ENCODE results near the gene TNFAIP8L3.

Gene TNFAIP8L3

DNA sequence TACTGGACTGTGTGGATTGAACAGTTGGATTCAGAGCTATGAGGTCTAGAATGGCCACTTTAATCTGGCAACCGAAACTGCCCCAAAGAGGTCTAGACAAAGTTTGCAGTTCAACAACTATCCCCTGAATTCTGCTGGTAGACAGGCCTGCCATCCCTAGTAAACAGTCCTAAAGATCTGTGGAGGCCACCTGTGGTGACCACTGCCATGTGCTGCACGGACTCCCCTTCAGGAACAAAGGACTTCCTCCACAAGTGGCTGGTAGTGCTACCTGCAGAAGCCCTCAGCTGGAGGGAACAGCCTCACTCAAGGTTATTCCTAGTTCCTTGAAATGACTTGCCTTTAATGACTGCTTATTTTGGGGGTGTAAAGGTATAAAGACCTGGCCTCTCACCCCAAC lies 6.1 kb downstream of the TNFAIP8L3 start:
- no peak for ATAC-seq (ENCODE audit: insufficient read depth, low read depth)
- Histone ChIP-seq H3K9ac (ENCODE audit: low read depth, low read length) (no peak overlapping the region), H3K36me3 (ENCODE audit: insufficient read depth, low read length) (no peaks in the 10 kb centered on the region), H3K79me2 (ENCODE audit: insufficient read depth, low read length) (no peaks in the 10 kb centered on the region), H4K20me1 (ENCODE audit: insufficient read depth, low read length) (no peaks in the 10 kb centered on the region), H3K4me1 (ENCODE audit: insufficient read depth, low read length) (no peaks in the 10 kb centered on the region), H2AFZ (ENCODE audit: low read depth, low read length) (no peak overlapping the region), H3K27me3 (ENCODE audit: insufficient read depth, low read length, poor library complexity) (peaks cover 6% of the 10 kb centered on the region), H3K4me2 (ENCODE audit: insufficient read depth, low read length) (no peak overlapping the region), H3K9me3 (ENCODE audit: insufficient read depth, low read length, severe bottlenecking) (no peaks in the 10 kb centered on the region), H3K4me3 (ENCODE audit: low read depth in 1 of 2, low read length in 2 of 2) (no peak overlapping the region), H3K27ac (ENCODE audit: low read length) (no peak overlapping the region)
- TF ChIP-seq EZH2 (IDR thresholded peaks at IDR 0.05; ENCODE audit: borderline replicate concordance, low read depth, low read length, severe bottlenecking) = no peak
- TF ChIP-seq, protein P1, sequence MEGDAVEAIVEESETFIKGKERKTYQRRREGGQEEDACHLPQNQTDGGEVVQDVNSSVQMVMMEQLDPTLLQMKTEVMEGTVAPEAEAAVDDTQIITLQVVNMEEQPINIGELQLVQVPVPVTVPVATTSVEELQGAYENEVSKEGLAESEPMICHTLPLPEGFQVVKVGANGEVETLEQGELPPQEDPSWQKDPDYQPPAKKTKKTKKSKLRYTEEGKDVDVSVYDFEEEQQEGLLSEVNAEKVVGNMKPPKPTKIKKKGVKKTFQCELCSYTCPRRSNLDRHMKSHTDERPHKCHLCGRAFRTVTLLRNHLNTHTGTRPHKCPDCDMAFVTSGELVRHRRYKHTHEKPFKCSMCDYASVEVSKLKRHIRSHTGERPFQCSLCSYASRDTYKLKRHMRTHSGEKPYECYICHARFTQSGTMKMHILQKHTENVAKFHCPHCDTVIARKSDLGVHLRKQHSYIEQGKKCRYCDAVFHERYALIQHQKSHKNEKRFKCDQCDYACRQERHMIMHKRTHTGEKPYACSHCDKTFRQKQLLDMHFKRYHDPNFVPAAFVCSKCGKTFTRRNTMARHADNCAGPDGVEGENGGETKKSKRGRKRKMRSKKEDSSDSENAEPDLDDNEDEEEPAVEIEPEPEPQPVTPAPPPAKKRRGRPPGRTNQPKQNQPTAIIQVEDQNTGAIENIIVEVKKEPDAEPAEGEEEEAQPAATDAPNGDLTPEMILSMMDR (IDR thresholded peaks at IDR 0.05; ENCODE audit: borderline replicate concordance, extremely low read depth, low read length, poor library complexity, severe bottlenecking) = no peak
- DNase-seq = no peak

DNA sequence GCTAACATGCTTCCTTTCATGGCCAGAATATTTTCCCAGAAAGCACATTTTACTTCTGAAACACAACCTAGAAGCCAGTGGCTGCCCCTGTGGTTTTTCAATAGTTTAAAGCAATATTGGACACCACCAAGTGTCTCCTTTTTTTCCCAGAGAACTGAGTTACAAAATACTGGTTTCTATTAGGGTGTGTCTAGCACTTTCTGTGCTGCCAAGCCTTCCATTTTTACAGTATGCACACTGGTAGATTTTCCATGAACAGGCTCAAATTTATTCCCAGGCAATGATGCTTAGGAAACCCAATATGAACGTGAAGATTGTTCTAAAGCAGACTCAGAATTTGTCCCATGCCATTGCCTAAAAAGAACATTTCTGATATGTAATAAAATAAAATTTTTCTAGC lies 7.2 kb downstream of the TNFAIP8L3 start:
- no peak overlapping the region for H3K4me3 ChIP-seq (ENCODE audit: low read depth in 1 of 2, low read length in 2 of 2)
- H3K9ac ChIP-seq (ENCODE audit: low read depth, low read length) = no peak overlapping the region
- no peak overlapping the region for H2AFZ ChIP-seq (ENCODE audit: low read depth, low read length)
- no peaks in the 10 kb centered on the region for H4K20me1 ChIP-seq (ENCODE audit: insufficient read depth, low read length)
- H3K27ac ChIP-seq (ENCODE audit: low read length) = no peak overlapping the region
- DNase-seq (no peak), ATAC-seq (ENCODE audit: insufficient read depth, low read depth) (no peak)
- H3K36me3 ChIP-seq (ENCODE audit: insufficient read depth, low read length) = no peaks in the 10 kb centered on the region
- no peaks in the 10 kb centered on the region for H3K79me2 ChIP-seq (ENCODE audit: insufficient read depth, low read length)
- H3K27me3 ChIP-seq (ENCODE audit: insufficient read depth, low read length, poor library complexity) = peaks cover 8% of the 10 kb centered on the region
- no peak overlapping the region for H3K4me2 ChIP-seq (ENCODE audit: insufficient read depth, low read length)
- H3K9me3 ChIP-seq (ENCODE audit: insufficient read depth, low read length, severe bottlenecking) = no peaks in the 10 kb centered on the region
- H3K4me1 ChIP-seq (ENCODE audit: insufficient read depth, low read length) = no peaks in the 10 kb centered on the region
- TF ChIP-seq EZH2 (IDR thresholded peaks at IDR 0.05; ENCODE audit: borderline replicate concordance, low read depth, low read length, severe bottlenecking) = no peak
- TF ChIP-seq, protein P1 (IDR thresholded peaks at IDR 0.05; ENCODE audit: borderline replicate concordance, extremely low read depth, low read length, poor library complexity, severe bottlenecking) = no peak

DNA sequence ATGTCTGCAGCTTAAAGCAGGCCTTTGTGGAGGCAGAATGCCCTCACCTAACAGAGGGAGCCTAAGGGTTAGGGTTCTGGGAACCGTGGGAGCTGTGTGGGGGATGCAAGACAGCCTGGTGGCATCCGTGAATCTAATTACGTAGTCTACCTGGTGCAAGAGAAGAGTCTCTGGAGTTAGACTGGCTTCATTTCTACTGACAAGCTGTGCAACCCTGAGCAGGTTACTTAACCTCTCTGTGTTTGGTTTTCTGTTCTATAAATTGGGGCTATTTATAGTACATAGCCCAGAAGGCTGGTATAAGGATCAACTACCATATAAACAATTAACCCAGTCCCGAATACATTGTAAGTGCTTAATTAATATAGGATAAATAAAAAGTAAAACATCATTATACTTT lies 8.3 kb downstream of the TNFAIP8L3 start:
- H3K36me3 ChIP-seq (ENCODE audit: insufficient read depth, low read length) = no peaks in the 10 kb centered on the region
- no peaks in the 10 kb centered on the region for H4K20me1 ChIP-seq (ENCODE audit: insufficient read depth, low read length)
- peaks cover 8% of the 10 kb centered on the region for H3K27me3 ChIP-seq (ENCODE audit: insufficient read depth, low read length, poor library complexity)
- no peaks in the 10 kb centered on the region for H3K9me3 ChIP-seq (ENCODE audit: insufficient read depth, low read length, severe bottlenecking)
- H3K79me2 ChIP-seq (ENCODE audit: insufficient read depth, low read length) = no peaks in the 10 kb centered on the region
- H3K9ac ChIP-seq (ENCODE audit: low read depth, low read length) = no peak overlapping the region
- H3K4me1 ChIP-seq (ENCODE audit: insufficient read depth, low read length) = no peaks in the 10 kb centered on the region
- H3K4me3 ChIP-seq (ENCODE audit: low read depth in 1 of 2, low read length in 2 of 2) = no peak overlapping the region
- no peak for TF ChIP-seq EZH2 (IDR thresholded peaks at IDR 0.05; ENCODE audit: borderline replicate concordance, low read depth, low read length, severe bottlenecking)
- TF ChIP-seq, protein P1 (IDR thresholded peaks at IDR 0.05; ENCODE audit: borderline replicate concordance, extremely low read depth, low read length, poor library complexity, severe bottlenecking) = no peak
- H2AFZ ChIP-seq (ENCODE audit: low read depth, low read length) = no peak overlapping the region
- no peak overlapping the region for H3K4me2 ChIP-seq (ENCODE audit: insufficient read depth, low read length)
- DNase-seq = no peak
- no peak overlapping the region for H3K27ac ChIP-seq (ENCODE audit: low read length)
- no peak for ATAC-seq (ENCODE audit: insufficient read depth, low read depth)

DNA sequence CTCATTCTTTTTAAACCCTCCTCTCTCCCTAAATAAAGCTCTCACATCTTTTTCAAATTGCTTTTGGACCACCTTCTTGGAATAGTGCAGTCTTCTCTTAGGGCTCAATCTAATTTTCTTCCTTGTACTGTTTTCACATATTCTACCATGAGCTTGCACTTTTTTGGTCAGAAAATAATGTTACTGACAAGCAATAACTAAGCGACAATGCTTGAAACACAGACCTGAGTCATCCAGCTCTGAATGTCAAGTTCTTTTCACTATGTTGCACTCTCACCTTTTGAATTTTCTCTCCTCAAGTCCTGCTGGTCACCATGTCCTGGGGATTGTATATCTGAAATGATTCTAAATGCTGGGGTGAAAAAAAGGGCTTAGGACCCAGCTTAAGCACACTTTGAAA lies 8.9 kb downstream of the TNFAIP8L3 start:
- H4K20me1 ChIP-seq (ENCODE audit: insufficient read depth, low read length) = no peaks in the 10 kb centered on the region
- ATAC-seq (ENCODE audit: insufficient read depth, low read depth) (no peak), DNase-seq (no peak)
- H3K4me1 ChIP-seq (ENCODE audit: insufficient read depth, low read length) = no peaks in the 10 kb centered on the region
- H3K4me2 ChIP-seq (ENCODE audit: insufficient read depth, low read length) = no peak overlapping the region
- H3K4me3 ChIP-seq (ENCODE audit: low read depth in 1 of 2, low read length in 2 of 2) = no peak overlapping the region
- H3K79me2 ChIP-seq (ENCODE audit: insufficient read depth, low read length) = no peaks in the 10 kb centered on the region
- H3K36me3 ChIP-seq (ENCODE audit: insufficient read depth, low read length) = no peaks in the 10 kb centered on the region
- no peaks in the 10 kb centered on the region for H3K9me3 ChIP-seq (ENCODE audit: insufficient read depth, low read length, severe bottlenecking)
- no peak overlapping the region for H3K27ac ChIP-seq (ENCODE audit: low read length)
- H3K9ac ChIP-seq (ENCODE audit: low read depth, low read length) = no peak overlapping the region
- no peak overlapping the region for H2AFZ ChIP-seq (ENCODE audit: low read depth, low read length)
- TF ChIP-seq, protein P1 (IDR thresholded peaks at IDR 0.05; ENCODE audit: borderline replicate concordance, extremely low read depth, low read length, poor library complexity, severe bottlenecking) = no peak
- no peak for TF ChIP-seq EZH2 (IDR thresholded peaks at IDR 0.05; ENCODE audit: borderline replicate concordance, low read depth, low read length, severe bottlenecking)
- H3K27me3 ChIP-seq (ENCODE audit: insufficient read depth, low read length, poor library complexity) = peaks cover 8% of the 10 kb centered on the region
